GM18907 (cell line): ENCODE data around the gene CLDND1.
A peak's percentile ranks its signal among the peaks of the same experiment; 100 is the strongest.

ENCODE experiments used
- ATAC-seq: cut with Tn5 transposase; IDR thresholded peaks from one replicate; pipeline ENCODE4 v1.9.1; 2021; ENCODE audit warnings: mild to moderate bottlenecking, moderate library complexity; ENCODE audit not compliant: unreplicated experiment

Gene CLDND1

DNA sequence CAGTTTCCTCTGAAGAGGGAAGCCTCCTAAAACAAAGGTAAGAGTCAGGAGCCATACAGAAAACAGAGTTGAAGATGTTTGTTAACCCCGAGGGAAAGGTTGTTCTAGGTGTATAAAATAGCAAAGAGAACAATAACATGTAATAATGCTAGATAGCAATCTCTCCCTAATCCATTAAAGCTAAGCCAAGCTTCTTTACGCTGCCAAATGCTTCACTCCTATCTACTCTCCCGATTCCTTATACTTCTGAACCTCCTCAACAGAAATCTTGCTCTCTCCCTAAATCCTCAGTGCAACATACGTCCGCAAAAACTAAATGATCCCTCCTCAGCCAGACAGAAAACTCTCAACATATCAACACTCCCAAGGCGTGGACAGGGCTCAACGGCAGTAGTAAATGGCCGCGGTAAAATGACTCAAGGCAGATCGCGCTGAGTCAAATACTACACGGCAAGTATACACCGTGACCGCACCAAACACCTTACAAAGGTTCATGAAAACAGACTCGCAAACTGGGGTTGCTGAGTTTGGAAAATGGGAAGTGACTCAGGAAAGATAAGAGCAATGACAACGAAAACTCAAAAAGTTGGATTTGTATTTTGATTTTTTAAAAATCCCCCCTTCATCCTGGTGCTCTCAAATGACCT, 682 bp downstream of the CLDND1 start:
- peak; percentile 52 for ATAC-seq

DNA sequence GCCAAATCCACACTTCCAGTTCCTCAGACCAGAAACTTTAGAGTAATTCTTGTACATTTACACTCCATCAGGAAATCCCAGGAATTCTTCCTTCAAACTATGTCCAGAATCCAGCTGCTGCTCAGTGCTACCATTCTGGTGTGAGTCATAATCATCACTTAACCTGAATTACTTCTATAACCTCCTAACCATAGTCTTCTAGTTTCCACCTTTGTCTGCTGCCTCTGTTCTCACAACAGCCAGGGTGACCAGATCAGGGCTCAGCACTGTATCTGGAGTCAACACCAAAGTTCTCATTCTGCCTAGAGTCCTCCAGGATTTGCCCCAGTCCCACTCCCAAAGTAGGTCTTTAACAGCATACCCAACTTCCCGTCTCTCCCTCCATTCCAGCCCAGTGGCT, 3.4 kb downstream of the CLDND1 start:
- no peak for ATAC-seq

DNA sequence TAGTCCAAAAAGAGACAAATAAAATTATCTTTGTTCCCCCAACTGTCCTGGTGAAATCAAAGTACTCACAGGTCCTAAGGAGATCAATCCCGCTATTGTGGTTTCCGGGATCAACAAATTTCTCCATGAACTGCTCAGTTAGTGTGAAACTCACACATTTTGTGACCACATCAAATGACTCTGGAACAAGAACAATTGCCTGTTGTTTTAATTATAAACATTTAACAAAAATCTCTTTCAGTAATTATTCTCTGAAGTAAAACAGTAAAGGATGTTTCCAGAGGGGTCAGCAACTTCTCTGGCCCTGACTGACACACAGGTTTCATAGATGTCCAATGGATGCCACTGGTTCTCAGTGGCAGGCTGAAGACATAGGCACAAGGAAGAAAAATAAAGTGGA, 3.9 kb downstream of the CLDND1 start:
- ATAC-seq, result no peak

DNA sequence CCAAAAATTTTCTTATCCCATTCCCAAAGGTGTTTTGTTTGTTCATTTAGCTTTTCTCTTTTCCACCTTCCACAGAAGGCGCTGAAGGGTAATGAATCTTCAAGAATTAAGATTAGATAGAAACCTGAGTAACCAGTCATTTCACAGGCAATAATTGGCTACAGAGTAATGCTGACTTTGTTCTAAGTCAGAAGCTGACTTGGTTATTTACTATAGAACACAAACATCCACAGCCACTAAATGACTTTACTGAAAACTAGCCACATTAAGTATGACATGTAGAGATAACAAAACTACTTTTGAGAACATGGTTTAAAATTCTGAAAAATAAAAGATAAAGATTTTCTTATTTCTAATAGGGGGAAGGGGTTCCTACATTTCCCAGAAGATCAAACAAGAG, 7.8 kb downstream of the CLDND1 start:
- no peak for ATAC-seq

DNA sequence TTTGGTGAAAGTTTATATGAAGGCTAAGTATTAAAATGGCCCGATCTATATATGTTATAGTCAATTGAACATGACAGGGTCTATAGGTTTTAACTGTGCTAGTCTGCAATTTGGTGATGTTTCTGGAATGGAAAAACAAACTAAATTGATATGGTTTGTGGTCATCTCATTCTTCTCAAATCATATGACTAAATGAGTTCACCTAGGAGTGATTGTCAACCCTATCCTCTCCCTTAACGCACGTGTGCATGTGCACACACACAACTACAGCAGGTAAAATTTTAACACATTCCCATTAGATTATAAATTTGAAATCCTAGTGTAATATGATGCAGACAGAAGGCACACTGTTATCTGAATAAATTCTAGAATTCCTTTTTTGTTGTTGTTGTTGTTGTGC, 9.0 kb downstream of the CLDND1 start:
- no peak for ATAC-seq

DNA sequence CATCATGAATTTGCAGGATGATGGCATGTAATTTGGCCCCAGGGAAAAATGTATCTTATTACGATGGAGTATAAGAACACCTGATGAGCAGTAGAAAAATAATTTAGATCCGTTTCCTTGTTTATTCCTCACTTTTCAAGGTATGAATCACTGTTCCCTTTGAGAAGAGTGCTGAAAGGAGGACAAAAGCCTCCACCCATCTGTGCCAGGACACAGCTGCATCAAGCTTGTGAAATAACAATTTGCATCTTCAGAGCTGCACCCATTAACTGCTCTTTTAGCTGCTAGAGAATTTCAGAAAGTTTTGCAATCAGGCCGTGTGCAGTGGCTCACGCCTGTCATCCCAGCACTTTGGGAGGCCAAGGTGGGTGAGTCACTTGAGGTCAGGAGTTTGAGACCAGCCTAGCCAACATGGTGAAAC, 9.6 kb downstream of the CLDND1 start:
- no peak for ATAC-seq

DNA sequence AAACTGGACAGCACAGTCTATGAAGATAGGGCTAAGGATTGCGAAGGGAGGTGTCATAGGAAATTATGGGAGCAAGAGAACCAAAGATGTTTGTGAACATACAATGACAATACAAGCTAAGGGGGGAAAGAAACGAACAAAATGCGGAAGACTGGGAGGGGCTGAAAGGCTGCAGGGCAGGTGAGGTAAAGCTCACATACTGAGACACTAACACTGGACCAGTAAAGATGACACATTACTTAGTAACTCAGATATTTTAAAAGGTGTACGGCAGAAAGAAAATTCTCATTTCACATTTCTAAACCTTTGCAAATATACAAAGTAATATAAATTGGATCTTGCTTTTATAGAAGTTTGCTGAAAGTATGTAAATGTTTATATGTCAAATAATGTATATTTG, 10.1 kb downstream of the CLDND1 start:
- ATAC-seq, result no peak

DNA sequence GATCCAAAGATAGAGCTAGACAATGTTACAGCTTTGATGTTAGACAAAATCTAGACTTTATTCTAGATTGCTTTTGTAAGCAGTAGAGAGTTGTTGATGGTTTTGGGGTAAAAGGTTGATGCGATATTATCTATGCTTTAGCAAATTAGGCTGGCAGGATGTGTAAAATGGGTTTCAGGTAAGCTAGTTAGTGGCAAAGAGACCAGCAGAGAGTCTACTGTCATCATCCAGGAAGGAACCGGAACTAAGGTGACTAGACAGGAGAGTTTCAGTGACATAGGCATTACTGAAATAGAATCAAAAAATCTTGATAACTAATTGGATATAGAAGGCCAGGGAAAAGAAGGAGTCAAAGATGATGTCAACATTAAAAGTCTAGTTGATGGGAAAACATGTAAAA, 14.1 kb downstream of the CLDND1 start:
- ATAC-seq, result no peak

DNA sequence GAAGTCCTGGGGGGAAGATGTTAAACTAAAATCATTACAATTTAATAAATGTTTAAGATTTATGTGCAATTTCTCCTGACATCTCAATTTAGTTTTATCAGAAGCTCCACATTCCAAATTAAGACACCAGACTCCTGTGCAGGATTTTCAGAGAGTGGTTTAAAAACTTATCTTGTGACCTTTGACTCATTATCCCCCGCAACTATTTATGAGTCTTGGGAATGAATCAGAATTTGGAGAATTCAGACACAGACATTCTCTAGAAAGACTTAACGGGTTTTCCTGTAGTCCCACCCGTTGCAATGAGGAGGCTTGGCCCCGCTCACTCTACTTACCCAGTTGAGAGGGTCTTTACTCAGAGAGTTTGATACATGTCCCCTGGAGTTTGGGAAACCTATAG, 18.2 kb downstream of the CLDND1 start:
- no peak for ATAC-seq

DNA sequence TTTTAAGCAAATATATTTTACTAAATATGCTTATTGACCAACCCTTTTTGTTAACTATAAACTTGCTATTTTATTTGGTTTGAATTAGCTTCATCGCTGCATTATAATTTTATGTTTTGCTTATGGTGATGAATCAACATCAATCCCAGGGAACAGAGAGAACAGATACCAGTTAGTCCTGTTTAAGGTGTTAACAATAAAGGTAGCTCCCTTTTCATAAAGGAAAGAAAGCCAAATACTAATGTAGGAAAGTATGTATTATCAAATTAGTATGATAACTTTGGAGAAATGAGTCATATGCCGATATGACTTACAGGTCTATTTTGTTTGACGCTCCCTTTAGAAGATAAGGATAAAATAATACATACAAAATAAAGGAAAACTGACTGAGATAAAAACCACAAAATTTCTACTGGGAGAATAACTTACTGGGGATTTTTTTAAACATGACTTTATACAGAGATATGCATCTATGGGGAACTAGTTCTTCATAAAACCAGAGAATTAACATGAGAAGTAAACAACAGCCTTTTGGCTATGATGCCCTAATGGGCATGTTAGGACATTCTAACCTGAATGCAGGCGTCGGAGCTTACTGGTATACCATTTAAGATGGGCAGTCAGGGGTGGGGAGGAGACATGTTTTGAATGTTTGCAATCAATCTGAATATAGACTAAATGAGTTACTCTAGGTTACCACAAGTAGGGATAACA, 20.7 kb downstream of the CLDND1 start:
- no peak for ATAC-seq

DNA sequence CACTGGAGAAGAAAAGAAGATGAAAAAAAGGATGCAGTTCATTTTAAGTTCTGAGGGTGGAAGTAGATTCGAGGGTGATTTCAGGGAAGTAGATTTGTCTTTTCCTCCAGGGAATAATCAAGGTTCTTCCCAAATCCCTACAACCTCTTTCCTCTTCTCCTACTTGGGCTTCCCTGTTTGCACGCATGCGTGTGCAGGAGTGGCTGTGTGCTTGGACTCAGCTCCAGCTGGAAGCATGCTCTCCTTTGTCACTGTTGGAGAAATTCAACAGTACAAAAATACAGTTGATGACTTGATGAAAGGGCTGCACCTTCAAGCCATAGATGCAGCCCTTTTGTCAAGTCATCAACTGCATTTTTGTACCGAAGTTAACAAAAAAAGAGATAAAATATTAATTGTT, 21.4 kb downstream of the CLDND1 start:
- ATAC-seq, result no peak

DNA sequence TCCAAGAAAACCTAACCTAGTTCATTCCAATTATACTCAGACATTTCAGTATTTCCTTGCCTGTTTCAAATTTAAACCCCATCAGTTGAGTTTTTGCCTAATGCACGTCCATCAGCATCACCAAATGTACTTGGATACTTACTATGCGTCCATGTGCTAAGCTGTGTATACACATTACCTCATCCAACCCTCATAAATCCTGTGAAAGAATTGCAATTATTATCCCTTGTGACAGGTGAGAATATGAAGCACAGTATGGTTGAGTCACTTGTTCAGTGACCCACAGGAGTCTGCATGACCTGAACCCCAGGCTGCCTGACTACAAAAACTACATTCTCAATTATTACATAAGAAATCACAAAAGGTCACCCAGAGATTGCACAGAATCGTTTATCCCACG, 22.7 kb downstream of the CLDND1 start:
- ATAC-seq, result no peak

DNA sequence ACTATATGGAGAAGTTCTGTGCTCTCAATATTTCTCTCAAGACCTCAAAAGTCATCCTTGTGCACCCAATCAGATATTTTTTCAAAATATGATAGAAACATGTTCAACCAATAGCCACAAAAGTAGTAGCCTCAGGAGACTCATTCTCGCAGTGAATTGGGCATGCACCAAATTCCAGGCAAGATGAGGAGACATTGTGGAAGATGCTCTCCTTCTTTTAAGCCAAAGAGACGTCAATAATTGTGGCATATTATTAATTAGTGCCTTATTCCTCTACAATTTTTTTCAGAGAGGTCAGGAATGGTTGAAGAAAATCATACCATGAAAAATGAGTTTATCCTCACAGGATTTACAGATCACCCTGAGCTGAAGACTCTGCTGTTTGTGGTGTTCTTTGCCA, 25.3 kb downstream of the CLDND1 start, which contains the start of gene OR5K2:
TSS of gene OR5K2 (plus strand) at position 301 of the 400 bp plus-strand sequence. CDS start at position 301, 0 bp downstream.
- ATAC-seq, result no peak

DNA sequence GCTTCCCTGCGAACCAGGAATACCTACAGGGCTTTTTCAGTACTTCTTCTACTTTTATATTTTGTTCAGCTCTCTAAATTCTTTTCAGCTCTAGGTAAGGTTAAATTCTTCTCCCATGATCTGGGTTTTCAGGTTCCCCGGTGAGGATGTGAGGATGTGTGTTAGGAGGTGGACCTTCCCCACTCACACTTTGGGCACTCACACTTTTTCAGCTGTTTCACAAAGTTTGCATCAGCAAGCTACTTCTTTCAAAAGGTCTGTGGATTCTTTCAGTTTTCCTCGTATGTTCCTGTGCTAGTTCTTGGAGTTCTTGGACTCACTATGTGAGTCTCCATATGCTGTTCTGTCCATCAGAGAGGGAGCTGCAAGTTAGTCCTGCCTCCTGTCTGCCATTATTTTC, 39.1 kb downstream of the CLDND1 start:
- no peak for ATAC-seq

DNA sequence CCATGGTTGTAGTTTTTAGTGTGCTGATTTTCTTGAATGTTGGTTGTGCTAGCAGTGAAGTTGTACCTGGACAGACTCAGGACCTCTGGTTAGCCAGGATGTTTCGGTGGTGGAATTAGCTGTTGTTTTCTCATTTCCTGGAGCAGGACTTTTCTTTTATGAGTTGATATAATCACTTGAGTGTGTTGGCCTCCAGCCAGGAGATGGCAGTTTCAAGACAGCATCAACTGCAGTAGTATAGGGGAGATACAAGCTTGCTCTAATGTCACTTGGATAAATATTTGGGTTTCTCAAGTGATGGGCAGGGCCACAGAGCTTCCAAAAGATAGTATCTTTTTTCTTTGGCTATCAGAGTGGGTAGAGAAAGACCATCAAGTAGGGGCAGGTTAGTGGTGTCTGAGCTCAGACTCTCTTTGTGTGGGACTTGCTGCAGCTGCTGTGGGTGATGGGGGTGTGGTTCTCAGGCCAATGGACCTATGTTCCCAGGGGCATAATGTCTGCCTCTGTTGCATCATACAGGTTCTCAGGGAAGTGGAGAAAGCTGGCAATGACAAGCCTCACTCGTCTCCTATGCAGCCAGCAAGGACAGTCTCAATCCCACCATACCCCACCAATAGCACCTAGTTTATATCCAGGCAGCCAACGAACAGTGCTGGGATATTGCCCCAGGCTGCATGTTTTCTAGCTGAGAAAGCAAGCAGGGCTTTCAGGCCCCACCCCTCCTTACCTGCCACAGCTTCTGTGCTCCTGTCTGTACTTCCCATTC, 39.8 kb downstream of the CLDND1 start:
- no peak for ATAC-seq
